Panc1 (cell line): ENCODE results near the gene KCNMA1.

Source experiments
- CTCF ChIP-seq: fragments of 450-650 bp; IDR thresholded peaks from 2 replicates; pipeline ENCODE4 v1.5.1; 2017; ENCODE audit warnings: mild to moderate bottlenecking
- POLR2AphosphoS5 ChIP-seq: IDR thresholded peaks from 2 replicates; pipeline ENCODE4 v1.6.1; 2012; ENCODE audit warnings: mild to moderate bottlenecking, low read depth, low read length, moderate library complexity
- REST ChIP-seq, 2 experiments: IDR thresholded peaks; 2 replicates each; pipeline ENCODE4 v1.6.1; 2011 to 2012; ENCODE audit warnings: low read depth in 2 of 2, control low read depth in 1 of 2, low read length in 1 of 2, mild to moderate bottlenecking in 1 of 2, moderate library complexity in 1 of 2; ENCODE audit not compliant: insufficient read depth in 1 of 2
- SIN3A ChIP-seq: IDR thresholded peaks from 2 replicates; pipeline ENCODE4 v1.6.1; 2012; ENCODE audit warnings: low read depth, mild to moderate bottlenecking, low read length, moderate library complexity, borderline replicate concordance; ENCODE audit not compliant: insufficient read depth

DNA sequence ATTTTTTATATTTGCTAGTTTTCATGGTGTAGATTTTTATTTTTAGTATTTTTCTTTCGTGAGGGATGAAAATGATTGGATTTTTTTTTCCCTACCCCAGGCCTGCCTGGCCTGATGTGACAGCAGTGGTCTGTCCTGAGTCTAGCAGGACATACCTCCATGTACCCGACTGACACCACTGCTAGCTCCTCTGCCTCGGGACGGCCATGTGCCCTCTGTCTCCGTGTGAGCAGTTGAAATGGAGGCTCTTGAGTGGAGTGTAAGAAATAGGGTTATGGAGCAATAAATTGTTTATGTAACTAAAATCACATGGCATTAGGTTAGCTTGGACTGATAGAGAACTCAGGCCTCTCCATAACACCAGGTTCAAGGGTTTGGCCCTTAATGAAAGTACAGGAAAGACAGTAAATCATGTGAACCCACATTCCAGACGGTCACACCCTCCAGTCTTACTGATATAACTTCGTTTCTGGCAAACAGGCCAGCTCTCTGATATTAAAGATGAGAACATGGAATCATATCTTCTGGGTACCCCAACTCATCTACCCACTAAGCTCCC is 734.1 kb downstream of the KCNMA1 start:
- no peak for TF ChIP-seq CTCF
- TF ChIP-seq POLR2AphosphoS5, result no peak
- TF ChIP-seq REST (IDR thresholded peaks at IDR 0.05; ENCODE audit: insufficient read depth in 1 of 2, low read depth in 2 of 2, low read length in 1 of 2), result no peak
- TF ChIP-seq SIN3A, result no peak
